Neural progenitor cell (in vitro differentiated cells): Measurements from ENCODE around the gene LYZL6. TPM values are rescaled to one million over a fixed set of nuclear protein-coding genes. Genes with fewer than 3 reads are reported as not detected.
A peak's percentile ranks its signal among the peaks of the same experiment; 100 is the strongest.

ENCODE experiments used
- DNase-seq: peaks from one replicate; pipeline ENCODE4 v3.0.0-alpha.2; 2016; ENCODE audit warnings: low spot score
- H2AFZ ChIP-seq: fragments of 200-600 bp; sonication (generic); replicated peaks from 2 replicates; pipeline ENCODE4 v1.6.1; 2016; ENCODE audit warnings: antibody characterized with exemption
- H3F3A ChIP-seq: fragments of 200-600 bp; sonication (generic); 2 replicates; pipeline ENCODE4 v1.6.1; 2016; ENCODE audit warnings: antibody characterized with exemption, low read depth
- H3K27ac ChIP-seq: fragments of 200-600 bp; sonication (generic); 2 replicates; pipeline ENCODE4 v1.5.1; 2016; ENCODE audit warnings: mild to moderate bottlenecking
- H3K27me3 ChIP-seq: fragments of 200-600 bp; sonication (generic); 2 replicates; pipeline ENCODE4 v1.6.1; 2016; ENCODE audit warnings: mild to moderate bottlenecking, moderate library complexity
- H3K36me3 ChIP-seq: fragments of 200-600 bp; sonication (generic); 2 replicates; pipeline ENCODE4 v1.5.1; 2016
- H3K4me1 ChIP-seq: fragments of 200-600 bp; sonication (generic); 2 replicates; pipeline ENCODE4 v1.6.1; 2016; ENCODE audit warnings: mixed run types
- H3K4me2 ChIP-seq: fragments of 200-600 bp; sonication (generic); 2 replicates; pipeline ENCODE4 v1.6.1; 2016
- H3K4me3 ChIP-seq: fragments of 200-600 bp; sonication (generic); 2 replicates; pipeline ENCODE4 v1.5.1; 2016
- H3K79me2 ChIP-seq: fragments of 200-600 bp; sonication (generic); 2 replicates; pipeline ENCODE4 v1.6.1; 2016; ENCODE audit warnings: low read depth
- H3K9ac ChIP-seq: fragments of 200-600 bp; sonication (generic); 2 replicates; pipeline ENCODE4 v1.6.1; 2016
- H3K9me3 ChIP-seq: fragments of 200-600 bp; sonication (generic); 2 replicates; pipeline ENCODE4 v1.5.1; 2016; ENCODE audit warnings: low read depth
- H4K20me1 ChIP-seq: fragments of 200-600 bp; sonication (generic); 2 replicates; pipeline ENCODE4 v1.6.1; 2016; ENCODE audit warnings: low read depth
- H3K27ac Mint-ChIP-seq: 3 replicates; pipeline ENCODE4 v1.8.0; 2021; ENCODE audit warnings: mixed read lengths
- H3K27me3 Mint-ChIP-seq: 2 replicates; pipeline ENCODE4 v1.8.0; 2022; ENCODE audit warnings: low read depth, mild to moderate bottlenecking, inconsistent platforms, moderate library complexity, mixed read lengths; ENCODE audit not compliant: insufficient read depth
- H3K36me3 Mint-ChIP-seq: 3 replicates; pipeline ENCODE4 v1.8.0; 2021; ENCODE audit warnings: mixed read lengths
- H3K4me1 Mint-ChIP-seq: 3 replicates; pipeline ENCODE4 v1.8.0; 2021; ENCODE audit warnings: mixed read lengths
- H3K4me3 Mint-ChIP-seq: 3 replicates; pipeline ENCODE4 v1.8.0; 2021; ENCODE audit warnings: mild to moderate bottlenecking, moderate library complexity, mixed read lengths
- H3K9me3 Mint-ChIP-seq: 3 replicates; pipeline ENCODE4 v1.8.0; 2020; ENCODE audit warnings: mixed read lengths
- EZH2 ChIP-seq: fragments of 200-600 bp; sonication (generic); IDR thresholded peaks from 2 replicates; pipeline ENCODE4 v1.6.1; 2017; ENCODE audit warnings: antibody characterized with exemption, mild to moderate bottlenecking, moderate library complexity
- EZH2phosphoT487 ChIP-seq: fragments of 200-600 bp; sonication (generic); IDR thresholded peaks from 2 replicates; pipeline ENCODE4 v1.6.1; 2017; ENCODE audit warnings: antibody characterized with exemption
- total RNA-seq: library from RNA; depleted of rRNA; stranded (reverse); fragments of >200 nt; gene quantifications from 2 replicates; pipeline ENCODE4 v1.2.3, GENCODE V29; 2015; ENCODE audit warnings: low replicate concordance
- TF ChIP-seq, protein P1 (sequence below): fragments of 200-600 bp; sonication (generic); IDR thresholded peaks from 2 replicates; pipeline ENCODE4 v1.5.1; 2017; ENCODE audit warnings: antibody characterized with exemption, mild to moderate bottlenecking

The LYZL6 gene
- total RNA-seq, 1 donor from 2014 or later, result not detected

DNA sequence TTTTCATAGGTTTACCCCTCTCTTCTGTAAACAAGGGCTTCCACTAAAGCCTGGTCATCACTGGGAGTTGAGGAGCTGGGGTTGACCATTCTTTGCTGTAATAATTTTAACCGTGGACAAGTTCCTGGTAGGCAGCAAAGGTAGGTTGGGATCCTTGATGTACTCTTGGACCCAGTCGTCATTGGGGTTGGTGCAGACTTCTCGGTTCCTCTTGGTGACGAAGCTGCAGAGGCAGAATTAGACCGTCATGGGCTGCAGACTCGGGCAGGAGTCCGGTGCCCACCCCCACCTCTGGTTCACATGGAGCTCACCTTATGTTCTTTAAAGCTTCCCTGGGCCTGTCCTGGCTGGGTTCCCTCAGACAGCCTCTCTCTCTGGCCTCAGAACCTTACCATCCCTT is 34.0 kb upstream of the LYZL6 start:
- H2AFZ ChIP-seq, result no peak overlapping the region
- TF ChIP-seq, protein P1, sequence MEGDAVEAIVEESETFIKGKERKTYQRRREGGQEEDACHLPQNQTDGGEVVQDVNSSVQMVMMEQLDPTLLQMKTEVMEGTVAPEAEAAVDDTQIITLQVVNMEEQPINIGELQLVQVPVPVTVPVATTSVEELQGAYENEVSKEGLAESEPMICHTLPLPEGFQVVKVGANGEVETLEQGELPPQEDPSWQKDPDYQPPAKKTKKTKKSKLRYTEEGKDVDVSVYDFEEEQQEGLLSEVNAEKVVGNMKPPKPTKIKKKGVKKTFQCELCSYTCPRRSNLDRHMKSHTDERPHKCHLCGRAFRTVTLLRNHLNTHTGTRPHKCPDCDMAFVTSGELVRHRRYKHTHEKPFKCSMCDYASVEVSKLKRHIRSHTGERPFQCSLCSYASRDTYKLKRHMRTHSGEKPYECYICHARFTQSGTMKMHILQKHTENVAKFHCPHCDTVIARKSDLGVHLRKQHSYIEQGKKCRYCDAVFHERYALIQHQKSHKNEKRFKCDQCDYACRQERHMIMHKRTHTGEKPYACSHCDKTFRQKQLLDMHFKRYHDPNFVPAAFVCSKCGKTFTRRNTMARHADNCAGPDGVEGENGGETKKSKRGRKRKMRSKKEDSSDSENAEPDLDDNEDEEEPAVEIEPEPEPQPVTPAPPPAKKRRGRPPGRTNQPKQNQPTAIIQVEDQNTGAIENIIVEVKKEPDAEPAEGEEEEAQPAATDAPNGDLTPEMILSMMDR, result no peak
- H3K79me2 ChIP-seq, result no peaks in the 10 kb centered on the region
- Mint-ChIP-seq H3K36me3 (no peaks in the 10 kb centered on the region), H3K4me3 (no peak overlapping the region), H3K9me3 (peaks cover 2% of the 10 kb centered on the region), H3K27ac (no peak overlapping the region), H3K4me1 (no peaks in the 10 kb centered on the region), H3K27me3 (no peaks in the 10 kb centered on the region)
- H4K20me1 ChIP-seq, result no peaks in the 10 kb centered on the region
- H3K4me3 ChIP-seq, result no peak overlapping the region
- H3K27me3 ChIP-seq, result no peaks in the 10 kb centered on the region
- H3F3A ChIP-seq, result no peaks in the 10 kb centered on the region
- H3K9me3 ChIP-seq, result no peaks in the 10 kb centered on the region
- DNase-seq, result no peak
- no peak overlapping the region for H3K27ac ChIP-seq
- H3K9ac ChIP-seq, result no peak overlapping the region
- H3K4me1 ChIP-seq, result no peaks in the 10 kb centered on the region
- no peak overlapping the region for H3K4me2 ChIP-seq
- H3K36me3 ChIP-seq, result no peaks in the 10 kb centered on the region

DNA sequence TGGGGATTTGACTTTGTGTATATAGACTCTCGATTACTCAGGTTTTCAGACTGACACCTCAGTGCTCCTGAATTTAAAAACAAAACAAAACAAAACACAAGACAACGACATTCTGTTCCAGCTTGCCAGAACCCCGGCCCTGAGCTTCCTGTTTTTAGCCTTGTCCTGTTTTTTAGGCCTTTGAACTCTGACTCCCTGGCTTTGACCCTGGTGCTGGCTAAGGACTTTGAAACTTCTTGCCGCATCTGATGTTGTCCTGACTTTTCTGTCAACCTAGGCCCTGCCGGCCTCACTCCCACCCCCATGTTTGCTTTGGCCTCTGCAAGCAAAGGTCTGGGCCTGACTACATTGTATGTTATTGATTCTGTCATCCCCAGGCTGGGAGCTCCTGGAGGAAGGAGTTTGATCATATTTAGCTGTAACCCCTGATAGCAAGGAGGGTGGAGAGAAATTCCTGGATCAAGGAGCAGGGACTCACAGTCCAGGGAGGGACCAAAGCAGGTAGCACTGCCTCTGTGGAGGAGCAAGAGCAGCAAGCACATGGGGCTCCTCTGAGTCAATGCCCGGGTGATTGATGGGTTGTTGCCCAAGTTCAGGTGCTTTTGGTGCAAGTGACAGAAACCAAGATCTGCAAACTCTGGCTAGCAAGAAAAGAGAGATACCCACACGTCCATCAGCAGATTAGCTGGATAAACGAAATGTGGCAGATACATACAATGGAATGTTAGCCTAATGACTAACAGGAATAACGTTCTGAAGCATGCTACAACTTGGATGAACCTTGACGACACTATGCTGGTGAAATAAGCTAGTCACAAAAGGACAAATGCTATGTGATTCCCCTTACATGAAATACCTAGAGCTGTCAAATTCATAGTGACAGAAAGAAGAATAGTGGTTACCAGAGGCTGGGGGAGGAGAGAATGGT is 30.1 kb upstream of the LYZL6 start:
- Mint-ChIP-seq H3K4me3 (no peak overlapping the region), H3K27ac (no peak overlapping the region), H3K4me1 (peaks cover 2% of the 10 kb centered on the region), H3K9me3 (no peaks in the 10 kb centered on the region), H3K36me3 (no peaks in the 10 kb centered on the region), H3K27me3 (no peaks in the 10 kb centered on the region)
- no peak overlapping the region for H3K4me3 ChIP-seq
- H4K20me1 ChIP-seq, result no peaks in the 10 kb centered on the region
- H3K27ac ChIP-seq, result no peak overlapping the region
- H3K79me2 ChIP-seq, result no peaks in the 10 kb centered on the region
- peak overlapping the region; percentile 26 for H2AFZ ChIP-seq
- H3K9ac ChIP-seq, result no peak overlapping the region
- no peaks in the 10 kb centered on the region for H3K4me1 ChIP-seq
- no peaks in the 10 kb centered on the region for H3K9me3 ChIP-seq
- TF ChIP-seq EZH2 (no peak), EZH2phosphoT487 (no peak)
- TF ChIP-seq, protein P1, result no peak
- H3F3A ChIP-seq, result no peaks in the 10 kb centered on the region
- H3K36me3 ChIP-seq, result no peaks in the 10 kb centered on the region
- no peaks in the 10 kb centered on the region for H3K27me3 ChIP-seq
- no peak overlapping the region for H3K4me2 ChIP-seq
- DNase-seq, result no peak

DNA sequence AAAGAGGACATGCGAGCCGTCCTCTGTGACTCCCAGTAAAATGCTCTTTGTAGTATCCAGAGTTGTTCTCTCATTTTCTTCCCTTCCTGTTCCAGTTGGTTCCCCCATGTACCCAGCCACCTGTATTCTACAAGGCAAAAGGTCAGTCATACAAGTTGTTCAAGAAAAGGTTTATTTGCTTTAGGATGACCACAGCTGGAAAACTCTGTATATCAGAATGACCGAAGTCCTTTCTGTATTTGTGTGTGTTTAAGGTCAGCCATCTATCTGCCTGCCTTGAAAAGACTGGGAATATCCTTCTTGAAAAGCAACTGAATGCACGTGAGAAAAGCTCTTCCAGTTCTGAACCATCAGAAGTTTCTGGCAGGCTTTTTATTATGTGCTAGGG is 29.4 kb upstream of the LYZL6 start:
- H3K27ac Mint-ChIP-seq, result no peak overlapping the region
- Histone ChIP-seq H2AFZ (no peak overlapping the region), H3K27me3 (no peaks in the 10 kb centered on the region), H3K9ac (no peak overlapping the region), H3K36me3 (no peaks in the 10 kb centered on the region), H3K9me3 (no peaks in the 10 kb centered on the region), H3K4me2 (no peak overlapping the region), H4K20me1 (no peaks in the 10 kb centered on the region), H3K27ac (no peak overlapping the region), H3K4me3 (no peak overlapping the region), H3K79me2 (no peaks in the 10 kb centered on the region), H3F3A (no peaks in the 10 kb centered on the region), H3K4me1 (no peaks in the 10 kb centered on the region)
- no peaks in the 10 kb centered on the region for H3K27me3 Mint-ChIP-seq
- no peaks in the 10 kb centered on the region for H3K36me3 Mint-ChIP-seq
- TF ChIP-seq, protein P1, result no peak
- TF ChIP-seq EZH2 (no peak), EZH2phosphoT487 (no peak)
- no peak overlapping the region for H3K4me3 Mint-ChIP-seq
- H3K4me1 Mint-ChIP-seq, result peaks cover 2% of the 10 kb centered on the region
- no peaks in the 10 kb centered on the region for H3K9me3 Mint-ChIP-seq
- no peak for DNase-seq
